Mucosa of rectum (tissue), 2 donors: ENCODE results near the gene TNS4.

Experiments
- H3K27ac ChIP-seq, 2 donors: one replicate each; pipeline ENCODE4 v1.7.0; 2013; ENCODE audit warnings: inconsistent platforms in 2 of 2, low read depth in 2 of 2, low read length in 2 of 2
- H3K27me3 ChIP-seq, 2 donors: one replicate each; pipeline ENCODE4 v1.7.0; 2013; ENCODE audit warnings: low read length in 2 of 2; ENCODE audit not compliant: control insufficient read depth in 2 of 2, insufficient read depth in 2 of 2
- H3K36me3 ChIP-seq, 2 donors: one replicate each; pipeline ENCODE4 v1.7.0; 2013; ENCODE audit warnings: low read length in 2 of 2; ENCODE audit not compliant: control insufficient read depth in 2 of 2, insufficient read depth in 2 of 2
- H3K4me1 ChIP-seq, 2 donors: one replicate each; pipeline ENCODE4 v1.7.0; 2013; ENCODE audit warnings: low read length in 2 of 2, mild to moderate bottlenecking in 1 of 2; ENCODE audit not compliant: control insufficient read depth in 2 of 2, insufficient read depth in 2 of 2
- H3K4me3 ChIP-seq, 2 donors: one replicate each; pipeline ENCODE4 v1.7.0; 2013; ENCODE audit warnings: low read length in 2 of 2
- H3K9ac ChIP-seq, 2 donors: one replicate each; pipeline ENCODE4 v1.7.0; 2013; ENCODE audit warnings: low read length in 2 of 2, low read depth in 1 of 2, mild to moderate bottlenecking in 1 of 2
- H3K9me3 ChIP-seq, 2 donors: one replicate each; pipeline ENCODE4 v1.7.0; 2013; ENCODE audit warnings: low read length in 2 of 2; ENCODE audit not compliant: control insufficient read depth in 2 of 2
- donor health status: healthy.
- donor health status: Normal muscosa, but diverticular disease.

TNS4 gene

GRCh38 chr17:40495140-40495539 lies 6.3 kb downstream of the TNS4 start:
- H3K36me3 ChIP-seq: no peaks in the 10 kb centered on the region
- peaks cover 12 to 47% of the 10 kb centered on the region in 2 donors for H3K4me1 ChIP-seq
- no peaks in the 10 kb centered on the region for H3K9me3 ChIP-seq
- H3K27ac ChIP-seq: no peak overlapping the region
- H3K27me3 ChIP-seq: peaks cover 0 to 3% of the 10 kb centered on the region in 2 donors
- H3K9ac ChIP-seq: no peak overlapping the region
- no peak overlapping the region for H3K4me3 ChIP-seq

DNA sequence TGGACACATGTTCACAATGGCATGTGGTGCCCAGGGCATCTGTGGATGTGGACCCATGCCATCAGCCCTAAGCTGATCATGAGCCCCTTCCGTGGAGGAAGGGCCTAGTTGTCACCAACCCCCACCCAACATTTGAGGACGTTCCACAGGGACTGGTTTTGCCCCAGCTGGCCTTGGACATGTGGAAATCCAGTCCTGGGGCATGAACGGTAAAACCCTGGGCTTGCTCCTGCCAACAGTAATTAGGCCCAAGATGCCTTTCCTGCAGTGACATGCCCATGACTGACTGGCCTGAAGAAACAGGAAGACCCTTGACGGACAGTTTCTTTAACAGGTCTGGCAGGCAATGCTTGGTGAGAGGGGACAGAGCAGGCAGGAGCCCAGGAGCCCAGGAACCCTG lies 7.7 kb downstream of the TNS4 start:
- H3K9ac ChIP-seq: no peak overlapping the region
- H3K9me3 ChIP-seq: no peaks in the 10 kb centered on the region
- no peak overlapping the region for H3K27ac ChIP-seq
- no peak overlapping the region for H3K4me3 ChIP-seq
- no peaks in the 10 kb centered on the region for H3K27me3 ChIP-seq
- H3K36me3 ChIP-seq: no peaks in the 10 kb centered on the region
- H3K4me1 ChIP-seq: peaks cover 6 to 40% of the 10 kb centered on the region in 2 donors

DNA sequence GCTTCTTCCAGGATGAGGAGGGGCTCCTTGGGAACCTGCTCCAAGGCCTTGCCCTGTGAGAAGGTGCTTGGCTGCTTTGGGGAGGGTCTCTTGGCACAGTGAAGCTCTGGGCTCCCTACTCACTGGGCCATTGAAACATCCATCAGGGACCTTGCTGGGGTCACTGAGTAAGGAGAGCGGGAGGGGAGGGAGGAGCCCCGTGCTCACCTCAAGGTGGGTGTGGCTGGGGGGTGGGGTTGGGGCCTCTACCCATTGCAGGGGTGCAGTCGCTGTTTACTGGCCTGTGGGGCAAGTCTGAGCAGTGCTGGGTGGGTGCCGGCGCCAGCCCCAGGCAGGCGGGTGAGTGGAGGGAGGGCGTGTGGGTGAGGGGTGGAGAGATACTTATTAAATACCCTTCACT lies 9.9 kb downstream of the TNS4 start:
- Histone ChIP-seq H3K4me3 (no peak overlapping the region), H3K27me3 (no peaks in the 10 kb centered on the region), H3K9me3 (no peaks in the 10 kb centered on the region), H3K27ac (peak overlapping the region in 1 of 2 donors; percentile 82), H3K36me3 (peaks cover 0 to 6% of the 10 kb centered on the region in 2 donors), H3K9ac (peak overlapping the region in 1 of 2 donors; percentile 52), H3K4me1 (peaks cover 0 to 29% of the 10 kb centered on the region in 2 donors)

- no peaks in the 10 kb centered on the region for H3K27me3 ChIP-seq
- H3K27ac ChIP-seq: peak overlapping the region in 1 of 2 donors; percentile 82
- no peak overlapping the region for H3K4me3 ChIP-seq
- H3K4me1 ChIP-seq: peaks cover 0 to 29% of the 10 kb centered on the region in 2 donors
- peak overlapping the region in 1 of 2 donors; percentile 52 for H3K9ac ChIP-seq
- H3K36me3 ChIP-seq: peaks cover 0 to 6% of the 10 kb centered on the region in 2 donors
- H3K9me3 ChIP-seq: no peaks in the 10 kb centered on the region
Measured at GRCh38 chr17:40490982-40491381, 10.4 kb downstream of the TNS4 start.

GRCh38 chr17:40490289-40490853 lies 11.1 kb downstream of the TNS4 start:
- no peaks in the 10 kb centered on the region for H3K27me3 ChIP-seq
- peak overlapping the region in 1 of 2 donors; percentile 82 for H3K27ac ChIP-seq
- H3K4me1 ChIP-seq: peaks cover 0 to 29% of the 10 kb centered on the region in 2 donors
- peaks cover 0 to 6% of the 10 kb centered on the region in 2 donors for H3K36me3 ChIP-seq
- H3K9me3 ChIP-seq: no peaks in the 10 kb centered on the region
- no peak overlapping the region for H3K4me3 ChIP-seq
- peak overlapping the region in 1 of 2 donors; percentile 52 for H3K9ac ChIP-seq

- peaks cover 0 to 6% of the 10 kb centered on the region in 2 donors for H3K36me3 ChIP-seq
- H3K27ac ChIP-seq: peak overlapping the region in 1 of 2 donors; percentile 9
- H3K4me3 ChIP-seq: no peak overlapping the region
- no peaks in the 10 kb centered on the region for H3K27me3 ChIP-seq
- H3K9ac ChIP-seq: no peak overlapping the region
- H3K9me3 ChIP-seq: no peaks in the 10 kb centered on the region
- H3K4me1 ChIP-seq: peaks cover 0 to 32% of the 10 kb centered on the region in 2 donors
Measured at GRCh38 chr17:40487371-40488020, 13.9 kb downstream of the TNS4 start.

GRCh38 chr17:40486522-40487370 lies 14.7 kb downstream of the TNS4 start:
- H3K9me3 ChIP-seq: no peaks in the 10 kb centered on the region
- H3K4me1 ChIP-seq: peaks cover 0 to 29% of the 10 kb centered on the region in 2 donors
- peaks cover 0 to 6% of the 10 kb centered on the region in 2 donors for H3K36me3 ChIP-seq
- H3K9ac ChIP-seq: no peak overlapping the region
- no peak overlapping the region for H3K4me3 ChIP-seq
- H3K27ac ChIP-seq: peak overlapping the region in 1 of 2 donors; percentile 56
- H3K27me3 ChIP-seq: no peaks in the 10 kb centered on the region

- Histone ChIP-seq H3K4me3 (no peak overlapping the region), H3K27ac (peak overlapping the region; percentile 26 to 56), H3K9ac (no peak overlapping the region), H3K9me3 (no peaks in the 10 kb centered on the region), H3K36me3 (peaks cover 0 to 6% of the 10 kb centered on the region in 2 donors), H3K4me1 (peaks cover 1 to 26% of the 10 kb centered on the region in 2 donors), H3K27me3 (no peaks in the 10 kb centered on the region)
Measured at GRCh38 chr17:40485851-40486521, 15.4 kb downstream of the TNS4 start.

GRCh38 chr17:40484973-40485530 lies 16.4 kb downstream of the TNS4 start:
- Histone ChIP-seq H3K36me3 (peaks cover 0 to 6% of the 10 kb centered on the region in 2 donors), H3K9ac (no peak overlapping the region), H3K27ac (no peak overlapping the region), H3K4me3 (no peak overlapping the region), H3K27me3 (no peaks in the 10 kb centered on the region), H3K9me3 (no peaks in the 10 kb centered on the region), H3K4me1 (peaks cover 9 to 26% of the 10 kb centered on the region in 2 donors)
